ENCODE results near the gene TRAF3IP1.
A peak's percentile ranks its signal among the peaks of the same experiment; 100 is the strongest.
"Not testable (repeated sequence)": the region's sequence is repeated elsewhere in the genome, so short reads cannot be mapped to it uniquely, and the experiment has no call there.

TRAF3IP1 gene

GRCh38 chr2:238320246-238320647 lies at the start of gene TRAF3IP1:
TSS of gene TRAF3IP1 (plus strand) at chr2:238320518. CDS start at chr2:238320663, 145 bp downstream.
- peak; percentile 90 for DNase-seq

- DNase-seq, result no peak
Measured at GRCh38 chr2:238270606-238271005, 49.7 kb upstream of the TRAF3IP1 start.

- no peak for DNase-seq
Measured at GRCh38 chr2:238271061-238271554, 49.2 kb upstream of the TRAF3IP1 start.

DNA sequence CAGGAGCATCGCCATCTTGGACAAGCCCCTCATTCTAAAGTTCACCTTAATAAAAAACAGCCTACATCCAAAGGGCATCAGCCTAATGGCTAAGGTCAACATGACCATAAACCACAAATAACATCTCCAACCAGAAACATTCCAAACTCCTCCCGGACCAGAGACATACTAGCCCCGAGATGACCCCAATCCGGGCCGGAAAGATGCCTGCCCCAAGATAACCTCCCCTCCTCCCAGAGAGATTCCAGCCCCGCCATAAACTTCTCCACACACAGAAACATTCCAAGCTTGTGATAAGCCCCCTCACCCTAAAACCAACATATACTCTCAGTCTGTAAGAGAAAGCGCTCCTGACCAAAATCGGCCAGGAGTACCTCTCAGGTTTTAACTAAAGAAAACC lies 48.6 kb upstream of the TRAF3IP1 start:
- not testable (repeated sequence) for DNase-seq

- no peak for DNase-seq
Measured at GRCh38 chr2:238272156-238272555, 48.2 kb upstream of the TRAF3IP1 start.

GRCh38 chr2:238273433-238273832 lies 46.9 kb upstream of the TRAF3IP1 start:
- not testable (repeated sequence) for DNase-seq

DNA sequence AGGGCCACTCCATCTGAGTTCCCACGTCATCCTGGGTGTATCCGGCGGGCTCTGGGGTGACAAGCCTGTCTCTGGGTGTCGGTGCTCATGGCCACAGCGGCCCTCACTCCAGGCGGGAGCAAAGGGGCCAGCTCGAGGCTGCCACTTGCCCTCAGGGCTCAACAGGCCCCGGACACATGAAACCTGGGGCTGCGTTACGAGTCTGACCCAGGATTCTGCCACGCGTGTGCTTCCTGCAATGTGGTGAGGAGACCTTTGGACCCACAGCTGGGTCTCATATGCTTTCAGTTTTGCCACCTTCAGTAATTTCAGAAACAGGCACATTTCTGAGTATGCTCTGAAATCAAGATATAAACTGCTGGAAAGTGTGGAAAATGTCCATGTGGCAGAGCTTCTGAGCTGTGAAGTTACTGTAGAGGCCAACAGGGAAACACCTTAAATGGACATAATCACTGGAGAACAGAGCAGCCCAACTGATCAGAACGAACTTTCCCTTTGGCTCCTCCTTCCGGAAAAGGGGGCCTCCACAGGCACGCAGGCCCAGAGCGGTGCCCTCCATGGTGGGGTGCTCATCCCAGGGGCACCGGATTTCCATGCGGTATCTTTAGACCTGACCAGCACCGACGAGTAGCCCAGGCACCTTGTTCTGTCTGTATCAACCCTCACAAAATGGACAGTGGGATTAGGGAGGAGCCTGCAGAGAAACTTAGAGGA lies 46.0 kb upstream of the TRAF3IP1 start:
- no peak for DNase-seq

GRCh38 chr2:238277695-238278094 lies 42.6 kb upstream of the TRAF3IP1 start:
- DNase-seq, result no peak

DNA sequence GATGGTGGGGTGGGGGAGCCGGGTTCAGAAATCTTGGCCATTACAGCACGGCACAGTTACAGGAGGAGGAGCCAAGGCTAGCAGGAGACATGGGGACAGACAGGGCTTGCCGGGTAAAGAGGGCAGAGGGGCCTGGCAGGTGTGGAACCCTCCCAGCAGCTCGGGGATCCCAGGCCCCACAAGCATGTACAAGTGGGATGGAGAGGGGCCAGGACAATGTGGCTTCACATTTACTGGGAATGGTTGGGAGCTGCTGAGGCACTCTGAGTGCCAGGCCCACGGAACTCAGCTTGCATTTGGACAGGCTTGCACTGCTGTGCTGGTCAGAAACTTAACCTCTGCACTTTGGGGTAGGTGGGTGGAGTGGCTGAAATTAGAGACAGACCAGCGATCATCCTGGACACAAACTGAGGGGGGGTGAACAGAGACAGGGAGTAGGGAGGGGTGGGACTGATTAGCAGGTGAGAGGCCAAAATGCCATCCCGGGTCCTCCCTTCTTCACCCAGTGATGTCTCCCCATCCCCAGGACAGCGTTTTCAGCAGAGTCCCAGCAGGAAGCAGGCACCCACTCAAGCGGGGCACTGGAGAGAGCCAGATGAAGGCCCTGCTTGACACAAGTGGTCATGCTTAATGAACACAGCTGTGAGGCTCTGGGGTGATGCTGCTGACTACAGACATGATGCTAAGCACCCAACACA lies 41.5 kb upstream of the TRAF3IP1 start:
- DNase-seq, result no peak

GRCh38 chr2:238279324-238279682 lies 41.0 kb upstream of the TRAF3IP1 start:
- DNase-seq, result no peak

DNA sequence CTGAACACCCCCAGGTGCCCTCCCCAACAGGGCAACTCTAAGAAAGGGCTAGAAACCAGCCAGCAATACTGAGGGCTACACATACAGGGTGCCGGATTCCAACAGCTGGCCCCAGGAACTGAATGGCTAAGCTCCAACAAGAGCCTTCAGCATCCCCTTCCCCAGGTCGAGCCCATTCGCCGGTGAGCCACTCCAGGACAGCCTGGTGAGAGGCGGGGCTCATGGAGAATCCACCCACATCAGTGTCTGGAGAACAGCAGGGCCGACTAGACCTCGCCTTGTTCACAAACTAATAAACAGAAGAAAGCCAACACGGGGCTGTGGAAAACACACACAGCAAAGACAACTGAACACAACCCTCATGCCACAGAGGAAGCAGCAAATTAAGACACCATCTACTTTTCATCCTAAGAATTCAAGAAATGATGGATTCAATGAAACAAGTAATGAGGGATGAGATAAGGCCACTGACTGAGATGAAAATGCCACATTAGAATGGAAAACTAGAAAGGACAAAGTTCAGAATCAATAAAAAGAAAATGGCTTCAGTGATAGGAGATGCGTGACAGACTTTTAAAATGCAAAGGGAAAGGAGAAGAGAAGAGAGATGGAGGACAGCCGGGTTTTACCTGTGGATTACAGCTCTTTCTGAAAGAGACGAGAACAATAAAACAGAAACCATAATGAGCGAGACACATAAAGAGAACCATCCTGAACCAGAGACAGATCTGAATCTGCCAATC lies 40.1 kb upstream of the TRAF3IP1 start:
- DNase-seq, result no peak

GRCh38 chr2:238281826-238282480 lies 38.4 kb upstream of the TRAF3IP1 start:
- DNase-seq, result no peak

GRCh38 chr2:238282861-238283738 lies 37.2 kb upstream of the TRAF3IP1 start:
- no peak for DNase-seq

- no peak for DNase-seq
Measured at GRCh38 chr2:238284802-238285515, 35.4 kb upstream of the TRAF3IP1 start.

DNA sequence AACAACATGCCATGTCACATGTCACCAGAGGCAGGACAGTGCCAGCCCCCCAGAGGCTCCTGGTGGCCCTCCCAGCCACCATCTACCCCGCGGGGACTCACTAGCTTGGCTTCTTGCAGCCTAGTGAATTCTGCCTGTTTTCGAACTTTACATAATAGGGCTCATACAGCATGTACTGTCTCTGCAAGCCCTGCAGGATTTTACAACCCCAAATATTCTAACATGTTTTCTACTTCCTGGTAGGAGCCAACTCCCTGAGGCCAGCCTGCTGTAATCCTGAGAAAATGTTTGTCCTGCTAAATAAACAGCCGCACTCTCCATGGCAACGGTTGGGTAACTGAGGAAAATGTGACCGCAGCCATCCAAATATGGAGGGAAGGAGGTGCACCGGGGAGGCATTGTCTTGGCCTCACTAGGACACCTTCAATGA lies 34.6 kb upstream of the TRAF3IP1 start:
- no peak for DNase-seq

- DNase-seq, result no peak
Measured at GRCh38 chr2:238286095-238286494, 34.2 kb upstream of the TRAF3IP1 start.

GRCh38 chr2:238286551-238286950 lies 33.8 kb upstream of the TRAF3IP1 start:
- no peak for DNase-seq

DNA sequence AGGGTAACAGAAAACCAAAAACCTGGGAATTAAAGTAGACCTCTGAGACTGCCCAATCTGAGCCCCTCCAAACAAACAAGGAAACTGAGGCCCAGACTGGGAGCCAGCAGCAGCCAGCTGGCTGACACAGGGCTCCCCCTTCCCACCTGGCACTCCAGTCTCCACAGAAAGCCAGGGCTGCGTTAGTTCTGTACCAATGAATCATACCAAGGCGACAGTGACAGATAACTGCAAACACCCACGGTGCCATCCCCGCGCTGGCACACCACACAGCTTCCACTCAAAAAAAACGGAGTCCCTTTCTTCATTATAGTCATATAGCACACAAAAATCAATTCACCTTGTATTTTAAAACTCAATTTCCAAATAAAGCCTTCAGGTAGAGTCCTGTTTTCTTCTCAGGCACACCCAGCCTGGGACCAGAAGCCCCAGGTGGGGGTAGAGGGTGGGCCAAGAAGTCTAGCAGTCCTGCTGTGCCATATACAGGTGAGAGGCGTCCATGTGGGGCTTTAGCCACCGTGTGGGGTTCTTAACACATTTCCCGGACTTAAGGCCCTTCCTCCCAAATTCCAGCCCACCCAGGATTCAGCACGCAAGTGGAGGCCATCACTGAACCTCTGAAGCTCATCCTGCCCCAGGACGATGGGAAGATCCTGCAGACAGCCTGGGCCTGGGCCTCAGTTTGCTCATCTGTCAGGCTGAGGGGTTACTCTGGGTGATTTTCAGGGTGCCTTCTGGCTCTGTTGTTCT lies 33.2 kb upstream of the TRAF3IP1 start:
- peak; percentile 39 for DNase-seq

DNA sequence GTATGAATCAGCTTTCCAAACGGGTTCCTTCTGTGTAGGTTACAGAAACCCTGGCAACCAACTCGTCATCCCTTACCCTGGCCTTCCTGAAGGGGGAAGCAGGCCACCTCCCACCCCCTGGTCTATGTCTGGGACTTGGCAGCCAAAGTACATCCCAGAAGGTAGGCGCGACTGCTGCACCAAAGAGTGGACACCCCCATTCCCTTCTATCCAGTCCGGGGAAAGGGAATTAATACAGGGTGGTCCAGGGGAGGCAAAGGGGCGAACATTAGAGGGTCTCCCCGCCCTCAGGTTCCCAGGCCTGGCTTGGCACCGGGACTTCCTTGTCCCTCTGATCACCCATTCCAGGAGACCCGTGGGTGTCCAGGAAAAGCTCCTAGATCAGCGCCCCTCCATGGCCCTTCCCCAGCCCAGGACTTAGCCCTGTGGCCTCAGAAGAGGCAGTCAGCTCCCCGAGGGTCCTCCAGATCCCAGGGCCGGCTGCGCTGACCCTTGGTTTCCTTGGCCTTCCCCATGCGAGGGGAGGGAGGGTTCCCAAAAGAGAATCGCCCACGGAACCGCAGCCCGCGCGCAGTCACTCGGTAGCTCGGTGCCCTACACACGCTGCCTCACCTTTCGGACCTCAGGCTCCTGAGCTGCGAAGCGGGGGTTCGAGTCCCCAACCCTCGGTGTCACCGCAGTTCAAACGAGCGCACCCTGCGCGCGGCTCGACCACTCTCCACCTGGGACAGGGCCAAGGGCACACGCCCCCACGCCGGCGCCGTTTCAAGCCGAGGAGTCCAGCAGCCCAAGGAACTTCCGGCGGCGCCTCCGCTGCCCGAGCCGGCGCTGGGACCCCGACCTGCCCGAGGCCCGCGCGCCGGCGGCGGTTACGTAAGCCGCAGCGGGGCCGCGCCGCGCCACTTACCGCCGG lies 32.3 kb upstream of the TRAF3IP1 start, which contains the start of gene PER2:
PER2 (minus strand) TSS at position 874 of the 913 bp plus-strand sequence. CDS start 10,674 bp downstream, outside the sequence.
- DNase-seq, result peak; percentile 52
